Fibroblast of skin of scalp (primary cell): ENCODE data around the gene MYL5.

Source experiments
- DNase-seq: peaks from one replicate; pipeline ENCODE4 v3.0.0-alpha.2; 2013

MYL5 gene

DNA sequence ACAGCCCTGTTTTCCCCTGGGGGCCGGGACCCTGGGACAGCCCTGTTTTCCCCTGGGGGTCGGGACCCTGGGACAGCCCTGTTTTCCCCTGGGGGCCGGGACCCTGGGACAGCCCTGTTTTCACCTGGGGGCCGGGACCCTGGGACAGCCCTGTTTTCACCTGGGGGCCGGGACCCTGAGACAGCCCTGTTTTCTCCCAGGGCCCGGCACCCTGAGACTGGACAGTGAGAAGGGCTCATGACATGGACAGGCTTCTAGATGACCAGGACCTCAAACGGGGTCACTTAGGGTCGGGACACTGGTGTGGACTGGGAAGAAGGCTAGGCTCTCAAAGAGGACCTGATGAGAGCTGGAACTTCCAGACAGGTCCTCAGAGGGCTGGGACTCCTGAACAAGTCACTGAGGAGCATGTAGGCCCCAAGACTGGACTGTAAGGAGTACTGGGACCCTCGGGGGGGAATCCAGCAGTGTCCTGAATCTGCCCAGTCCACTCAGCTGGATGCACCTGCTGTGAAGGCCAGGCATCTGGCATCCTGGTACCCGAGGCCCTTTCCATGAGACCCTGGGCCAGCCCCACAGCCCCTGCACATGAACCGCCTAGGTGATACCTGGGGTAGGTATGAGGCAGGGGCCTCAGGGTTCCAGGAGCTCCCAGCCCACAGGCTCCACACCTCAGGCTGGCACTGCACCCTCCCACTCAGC lies 33.7 kb downstream of the MYL5 start:
- no peak for DNase-seq

DNA sequence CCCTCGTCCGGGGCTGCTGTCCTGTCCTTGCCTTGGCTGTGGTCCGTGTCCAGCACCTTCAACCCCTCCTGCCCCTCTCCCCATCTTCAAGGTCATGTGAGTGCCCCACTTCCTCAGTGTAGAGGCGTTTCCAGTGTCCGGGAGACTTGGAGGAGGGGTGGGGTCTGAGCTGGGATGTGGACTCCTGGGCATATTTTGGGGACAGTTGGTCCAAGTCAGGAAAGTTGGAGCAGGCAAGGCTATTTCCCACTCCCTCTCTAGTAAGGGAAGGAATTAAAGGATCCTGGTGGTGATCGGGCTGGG lies 34.2 kb downstream of the MYL5 start:
- no peak for DNase-seq

GRCh38 chr4:709348-709747 lies 35.0 kb downstream of the MYL5 start:
- DNase-seq, result no peak

DNA sequence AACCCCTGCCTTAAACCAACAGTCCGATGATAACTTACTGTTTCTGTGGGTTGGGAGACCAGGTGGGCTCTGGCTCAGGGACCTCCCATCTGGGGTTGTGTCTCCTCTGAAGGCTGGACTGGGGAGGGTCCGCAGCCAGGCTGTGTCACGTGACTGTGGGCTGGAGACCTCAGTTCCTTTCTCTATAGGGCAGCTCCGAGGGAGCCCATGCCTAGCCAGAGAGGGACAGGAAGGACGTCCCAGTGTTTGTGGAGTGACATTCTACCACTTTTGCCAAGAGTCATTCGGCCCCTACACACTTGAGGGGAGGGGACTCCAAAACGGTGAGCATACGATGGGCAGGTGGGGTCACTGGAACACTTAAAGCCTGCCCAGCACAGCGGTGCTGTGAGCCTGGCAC lies 35.8 kb downstream of the MYL5 start:
- DNase-seq, result no peak

GRCh38 chr4:710916-711315 lies 36.6 kb downstream of the MYL5 start:
- DNase-seq, result no peak

DNA sequence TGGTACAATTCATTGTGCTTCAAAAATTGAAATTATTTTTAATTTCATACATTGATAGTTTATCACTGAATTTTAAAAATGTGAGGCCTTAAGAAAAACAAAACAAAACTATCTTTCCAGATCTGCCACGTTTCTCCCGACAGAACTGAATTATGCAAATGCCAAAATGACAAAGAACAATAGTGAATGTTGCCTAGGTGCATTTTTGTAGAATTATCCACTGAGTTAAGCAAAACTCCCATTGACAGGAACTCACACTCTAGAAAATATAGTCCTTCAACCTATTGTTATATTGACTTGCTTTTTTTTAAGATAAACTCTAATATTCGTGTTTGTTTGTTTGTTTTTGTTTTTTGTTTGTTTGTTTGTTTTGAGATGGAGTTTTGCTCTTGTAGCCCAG lies 37.8 kb downstream of the MYL5 start:
- DNase-seq, result no peak

- DNase-seq, result no peak
These were observed 38.7 kb downstream of the MYL5 start for GRCh38 chr4:712916-713632.

- no peak for DNase-seq
These were observed 39.7 kb downstream of the MYL5 start for GRCh38 chr4:714087-714486.

GRCh38 chr4:717601-718320 lies 43.4 kb downstream of the MYL5 start:
- no peak for DNase-seq

DNA sequence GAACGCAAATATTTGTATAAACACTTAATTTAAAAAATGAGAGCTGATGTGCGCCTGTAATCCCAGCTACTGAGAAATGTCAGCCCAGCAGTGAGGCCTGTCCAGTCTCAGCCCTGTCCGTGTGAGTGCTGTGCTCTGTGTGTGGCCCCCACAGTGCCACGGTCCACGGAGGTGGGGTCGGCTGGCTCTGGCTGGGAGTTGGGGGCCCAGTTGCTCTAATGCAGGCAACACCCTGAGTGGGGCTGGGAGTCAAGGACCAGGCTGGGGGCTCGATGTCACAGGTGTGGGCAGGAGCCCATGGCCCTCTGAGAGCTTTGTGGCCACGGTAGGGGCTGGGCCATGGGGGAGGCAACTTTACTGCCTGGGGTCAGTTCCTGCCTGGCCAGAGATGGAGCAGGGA lies 44.1 kb downstream of the MYL5 start:
- DNase-seq, result no peak

GRCh38 chr4:720111-720860 lies 45.9 kb downstream of the MYL5 start:
- DNase-seq, result no peak

DNA sequence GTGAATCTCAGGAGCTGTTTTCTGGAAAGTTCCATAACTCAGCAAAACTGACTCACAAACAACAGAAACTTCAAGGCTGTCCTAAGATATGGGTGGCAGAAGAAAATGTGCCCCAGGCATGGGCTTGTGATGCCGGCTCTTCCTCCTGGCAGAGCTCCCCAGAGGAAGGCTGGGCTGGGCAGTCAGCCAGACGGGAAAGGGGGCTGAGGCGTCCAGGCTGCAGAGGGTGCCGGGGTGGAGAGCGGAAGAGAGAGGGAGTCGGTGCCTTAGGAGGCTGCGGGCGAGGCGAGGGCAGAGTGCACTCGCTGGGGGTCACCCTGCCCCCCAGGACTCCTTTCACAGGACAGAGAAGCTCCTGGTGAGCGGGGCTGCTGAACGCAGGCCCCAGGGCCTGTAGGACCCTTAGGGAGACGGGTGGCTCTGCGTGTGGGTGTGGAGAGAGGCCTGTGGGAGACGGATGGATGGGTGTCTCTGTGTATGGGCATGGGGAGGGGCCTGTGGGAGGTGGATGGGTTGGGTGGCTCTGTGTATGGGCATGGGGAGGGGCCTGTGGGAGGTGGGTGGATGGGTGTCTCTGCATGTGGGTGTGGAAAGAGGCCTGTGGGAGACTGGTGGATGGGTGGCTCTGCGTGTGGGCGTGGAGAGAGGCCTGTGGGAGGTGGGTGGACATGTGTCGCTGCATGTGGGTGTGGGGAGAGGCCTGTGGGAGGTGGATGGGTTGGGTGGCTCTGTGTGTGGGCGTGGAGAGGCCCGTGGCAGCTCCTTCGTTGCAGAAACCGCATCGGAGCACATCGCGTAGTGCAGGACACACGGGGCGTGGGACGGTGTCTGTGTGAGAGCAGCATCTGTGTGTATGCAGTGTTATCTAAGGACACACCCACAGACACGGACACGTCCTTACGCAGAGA lies 47.2 kb downstream of the MYL5 start:
- peak; percentile 57 for DNase-seq

GRCh38 chr4:722169-722725 lies 47.9 kb downstream of the MYL5 start:
- DNase-seq, result no peak

DNA sequence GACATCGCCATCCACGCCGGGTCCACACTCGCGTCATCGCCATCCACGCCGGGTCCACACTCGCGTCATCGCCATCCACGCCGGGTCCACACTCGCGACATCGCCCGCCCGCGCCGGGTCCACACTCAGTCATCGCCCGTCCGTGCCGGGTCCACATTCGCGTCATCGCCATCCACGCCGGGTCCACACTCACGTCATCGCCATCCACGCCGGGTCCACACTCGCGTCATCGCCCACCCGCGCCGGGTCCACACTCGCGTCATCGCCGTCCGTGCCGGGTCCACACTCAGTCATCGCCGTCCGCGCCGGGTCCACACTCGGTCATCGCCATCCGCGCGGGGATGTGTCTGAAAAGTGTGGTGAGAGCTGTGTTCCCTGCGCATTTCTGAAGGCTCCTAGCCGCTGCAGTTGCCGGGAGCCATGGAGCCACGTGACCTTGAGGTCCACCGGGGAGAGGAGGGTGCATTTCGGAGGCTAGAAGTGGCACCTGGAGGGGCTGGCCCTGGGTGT lies 48.6 kb downstream of the MYL5 start:
- no peak for DNase-seq

DNA sequence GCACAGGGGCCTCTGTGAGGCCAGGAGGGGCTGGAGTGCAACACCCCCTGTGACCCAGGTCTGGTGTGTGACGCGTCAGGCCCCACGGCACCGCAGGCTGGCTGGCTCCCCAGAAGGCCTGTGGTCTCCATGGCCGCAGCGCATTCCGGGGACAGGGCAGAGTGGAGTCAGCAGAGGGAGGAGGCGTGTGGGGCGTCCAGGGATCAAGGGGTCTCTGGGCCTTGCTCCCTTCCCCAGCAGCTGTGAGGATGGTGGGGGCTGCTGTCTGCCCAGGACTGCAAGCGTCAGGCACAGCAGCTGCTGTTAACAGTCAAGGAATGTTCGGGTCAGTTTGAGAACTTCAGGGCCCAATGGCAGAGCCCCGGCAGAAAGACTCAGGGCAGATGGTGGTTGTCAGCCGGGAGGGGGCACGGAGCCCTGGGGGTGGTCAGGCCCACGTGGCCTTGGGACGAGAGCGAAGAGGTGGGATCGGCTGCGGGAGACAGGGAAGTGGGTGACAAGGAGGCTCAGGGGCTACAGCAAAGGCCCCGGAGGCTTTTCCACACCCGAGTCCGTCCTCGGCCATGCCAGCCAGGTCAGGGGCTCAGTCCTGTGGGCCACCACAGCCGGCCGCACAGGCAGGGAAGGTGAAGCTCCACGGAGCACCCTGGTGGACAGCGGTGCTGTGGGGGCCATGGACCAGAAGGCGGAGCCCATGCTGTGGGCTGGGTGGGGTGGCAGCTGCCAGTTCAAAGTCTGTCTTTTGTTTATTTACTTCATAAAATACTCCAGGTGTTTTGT lies 49.6 kb downstream of the MYL5 start:
- no peak for DNase-seq

GRCh38 chr4:725391-726234 lies 51.3 kb downstream of the MYL5 start:
- DNase-seq, result no peak

DNA sequence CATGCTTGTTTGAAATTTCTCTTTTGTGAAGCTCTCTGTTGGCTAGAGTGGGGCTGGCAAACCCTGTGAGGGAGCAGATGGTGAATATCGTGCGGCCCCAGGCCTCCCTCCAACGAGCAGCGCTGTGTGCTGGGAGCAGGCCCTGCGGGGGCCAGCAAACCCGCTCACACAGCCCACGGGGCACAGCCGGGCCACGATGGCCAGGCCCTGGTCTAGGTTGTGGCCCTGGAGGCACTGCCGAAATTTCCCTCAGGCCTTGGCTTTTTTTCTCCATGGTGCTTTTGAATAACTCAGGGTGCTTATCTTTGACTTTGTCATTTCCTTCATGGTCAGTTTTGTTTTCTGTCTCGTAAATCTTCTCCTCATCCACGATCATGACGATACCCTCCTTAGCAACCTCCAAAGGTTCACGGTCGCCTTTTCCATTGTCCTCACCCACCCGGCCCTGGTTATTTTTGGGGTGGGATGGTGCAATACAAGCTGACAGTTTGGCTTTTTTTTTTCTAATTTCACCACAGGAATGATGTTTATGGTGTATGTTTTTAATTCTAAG lies 52.0 kb downstream of the MYL5 start:
- peak; percentile 29 for DNase-seq

DNA sequence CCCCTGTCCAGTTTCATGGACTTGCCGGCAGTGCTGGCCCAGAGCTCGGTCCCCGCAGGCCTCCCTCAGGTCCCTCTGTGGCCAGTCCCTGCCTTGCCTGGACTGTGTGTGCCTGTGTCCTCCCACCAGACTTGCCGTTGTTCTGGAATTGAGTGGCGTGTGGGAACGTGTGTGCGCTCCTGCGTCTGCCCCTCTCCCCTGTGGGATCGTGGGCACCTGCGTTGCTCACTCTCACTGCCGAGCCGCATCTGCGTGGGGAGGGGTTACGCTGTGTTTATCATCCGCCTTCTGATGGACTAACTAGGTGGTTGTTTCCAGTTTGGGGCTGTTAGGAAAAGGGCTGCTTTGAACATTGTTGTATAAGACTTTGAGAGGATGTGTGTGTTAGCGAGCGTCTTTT lies 52.5 kb downstream of the MYL5 start:
- no peak for DNase-seq

- no peak for DNase-seq
These were observed 53.2 kb downstream of the MYL5 start for GRCh38 chr4:727576-727975.
